DOHH2 (cell line): ENCODE data around the gene FUT4.
"Not testable (repeated sequence)": the region's sequence is repeated elsewhere in the genome, so short reads cannot be mapped to it uniquely, and the experiment has no call there.

Source experiments
- H3F3A ChIP-seq: fragments of 200-600 bp; sonication (generic), shearing (Covaris generic); 2 replicates; pipeline ENCODE4 v1.6.0; 2016; ENCODE audit warnings: antibody characterized with exemption, mild to moderate bottlenecking; ENCODE audit not compliant: control insufficient read depth, insufficient read depth
- H3K27ac ChIP-seq: fragments of 200-600 bp; sonication (generic); 2 replicates; pipeline ENCODE4 v1.5.1; 2014; ENCODE audit warnings: low read depth, mild to moderate bottlenecking, low read length, moderate library complexity
- H3K27me3 ChIP-seq: fragments of 200-600 bp; sonication (generic); 2 replicates; pipeline ENCODE4 v1.6.1; 2014; ENCODE audit warnings: mild to moderate bottlenecking, low read length, mixed read lengths; ENCODE audit not compliant: control insufficient read depth
- H3K36me3 ChIP-seq: fragments of 200-600 bp; sonication (generic); 2 replicates; pipeline ENCODE4 v1.6.1; 2014; ENCODE audit warnings: mild to moderate bottlenecking, low read length, moderate library complexity, mixed read lengths; ENCODE audit not compliant: control insufficient read depth
- H3K4me1 ChIP-seq: fragments of 200-600 bp; sonication (generic); 2 replicates; pipeline ENCODE4 v1.6.1; 2014; ENCODE audit warnings: mild to moderate bottlenecking, low read length, mixed read lengths; ENCODE audit not compliant: control insufficient read depth
- H3K4me2 ChIP-seq: fragments of 200-600 bp; sonication (generic); 2 replicates; pipeline ENCODE4 v1.6.0; 2014; ENCODE audit warnings: mild to moderate bottlenecking, low read length, moderate library complexity
- H3K4me3 ChIP-seq: fragments of 200-600 bp; sonication (generic); 2 replicates; pipeline ENCODE4 v1.5.1; 2014; ENCODE audit warnings: mild to moderate bottlenecking, low read length, mixed read lengths
- H3K79me2 ChIP-seq: fragments of 200-600 bp; sonication (generic); 2 replicates; pipeline ENCODE4 v1.6.1; 2014; ENCODE audit warnings: mild to moderate bottlenecking, low read length, mixed read lengths; ENCODE audit not compliant: control insufficient read depth
- H3K9me2 ChIP-seq: fragments of 200-600 bp; sonication (generic); replicated peaks from 2 replicates; pipeline ENCODE4 v1.6.1; 2014; ENCODE audit warnings: mild to moderate bottlenecking, low read length, mixed read lengths; ENCODE audit not compliant: control insufficient read depth
- H3K9me3 ChIP-seq: fragments of 200-600 bp; sonication (generic); 2 replicates; pipeline ENCODE4 v1.6.1; 2014; ENCODE audit warnings: antibody characterized with exemption, low read length, mixed read lengths; ENCODE audit not compliant: control insufficient read depth, insufficient read depth
- H4K20me1 ChIP-seq: fragments of 200-600 bp; sonication (generic); 2 replicates; pipeline ENCODE4 v1.6.0; 2014; ENCODE audit warnings: low read depth, mild to moderate bottlenecking, antibody characterized with exemption, low read length, moderate library complexity; ENCODE audit not compliant: control insufficient read depth, insufficient read depth
- EZH2phosphoT487 ChIP-seq: fragments of 200-600 bp; sonication (generic); IDR thresholded peaks from 2 replicates; pipeline ENCODE4 v1.6.1; 2017; ENCODE audit warnings: borderline replicate concordance, mild to moderate bottlenecking, antibody characterized with exemption, low read length, moderate library complexity, mixed read lengths
- TF ChIP-seq, protein P1 (sequence below): fragments of 200-600 bp; sonication (generic); IDR thresholded peaks from one replicate; pipeline ENCODE4 v1.5.1; 2014; ENCODE audit warnings: antibody characterized with exemption, mild to moderate bottlenecking, low read depth, low read length; ENCODE audit not compliant: poor library complexity, severe bottlenecking

The FUT4 gene

DNA sequence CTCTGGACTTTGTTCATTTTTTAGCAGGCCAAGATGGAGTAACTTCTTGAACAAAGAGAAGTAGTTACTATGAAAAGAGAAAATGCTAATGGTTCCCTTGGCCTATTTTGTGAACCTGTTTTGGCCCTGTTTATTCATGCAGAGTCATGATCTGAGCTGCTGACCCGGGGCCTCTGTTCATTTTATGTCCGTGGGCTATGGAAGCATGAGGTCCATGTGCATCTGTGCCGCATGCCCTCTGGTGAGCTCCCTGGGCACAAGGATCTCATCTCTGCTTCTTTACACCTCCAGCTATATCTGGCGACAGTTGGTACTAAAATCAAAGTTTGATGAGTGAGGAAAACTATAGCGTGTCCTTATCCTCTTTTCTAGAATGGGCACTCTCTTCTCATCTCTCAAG lies 24.5 kb downstream of the FUT4 start:
- Histone ChIP-seq H3K27me3 (no peaks in the 10 kb centered on the region), H3K27ac (no peak overlapping the region), H3K4me2 (no peak overlapping the region), H3K9me3 (no peaks in the 10 kb centered on the region), H3K4me3 (no peak overlapping the region), H3K36me3 (no peaks in the 10 kb centered on the region), H3K79me2 (no peaks in the 10 kb centered on the region), H3F3A (no peaks in the 10 kb centered on the region), H3K9me2 (no peaks in the 10 kb centered on the region), H4K20me1 (no peaks in the 10 kb centered on the region), H3K4me1 (no peaks in the 10 kb centered on the region)
- no peak for TF ChIP-seq EZH2phosphoT487
- TF ChIP-seq, protein P1, sequence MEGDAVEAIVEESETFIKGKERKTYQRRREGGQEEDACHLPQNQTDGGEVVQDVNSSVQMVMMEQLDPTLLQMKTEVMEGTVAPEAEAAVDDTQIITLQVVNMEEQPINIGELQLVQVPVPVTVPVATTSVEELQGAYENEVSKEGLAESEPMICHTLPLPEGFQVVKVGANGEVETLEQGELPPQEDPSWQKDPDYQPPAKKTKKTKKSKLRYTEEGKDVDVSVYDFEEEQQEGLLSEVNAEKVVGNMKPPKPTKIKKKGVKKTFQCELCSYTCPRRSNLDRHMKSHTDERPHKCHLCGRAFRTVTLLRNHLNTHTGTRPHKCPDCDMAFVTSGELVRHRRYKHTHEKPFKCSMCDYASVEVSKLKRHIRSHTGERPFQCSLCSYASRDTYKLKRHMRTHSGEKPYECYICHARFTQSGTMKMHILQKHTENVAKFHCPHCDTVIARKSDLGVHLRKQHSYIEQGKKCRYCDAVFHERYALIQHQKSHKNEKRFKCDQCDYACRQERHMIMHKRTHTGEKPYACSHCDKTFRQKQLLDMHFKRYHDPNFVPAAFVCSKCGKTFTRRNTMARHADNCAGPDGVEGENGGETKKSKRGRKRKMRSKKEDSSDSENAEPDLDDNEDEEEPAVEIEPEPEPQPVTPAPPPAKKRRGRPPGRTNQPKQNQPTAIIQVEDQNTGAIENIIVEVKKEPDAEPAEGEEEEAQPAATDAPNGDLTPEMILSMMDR, result no peak

DNA sequence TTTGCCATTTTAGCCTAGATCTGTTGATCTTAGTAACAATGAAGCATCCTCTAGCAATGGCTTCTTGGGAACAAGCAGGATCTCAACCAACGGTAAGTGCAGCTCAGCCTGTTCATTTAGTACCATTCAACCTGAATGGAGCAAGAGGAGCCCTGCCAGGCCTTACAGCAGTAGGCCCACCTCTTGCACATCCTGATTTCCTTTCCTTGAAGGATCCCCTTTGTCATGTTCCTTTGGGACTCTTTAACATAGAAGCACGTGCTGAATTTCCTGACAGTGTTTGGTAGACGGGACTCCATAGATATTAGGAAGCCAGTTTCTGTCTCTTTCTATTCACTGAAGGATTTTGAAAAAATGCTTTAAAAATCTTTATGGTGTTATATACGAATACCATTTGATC lies 25.0 kb downstream of the FUT4 start:
- Histone ChIP-seq H3K9me3 (no peaks in the 10 kb centered on the region), H3K4me1 (no peaks in the 10 kb centered on the region), H3K27me3 (no peaks in the 10 kb centered on the region), H3K9me2 (no peaks in the 10 kb centered on the region), H3F3A (no peaks in the 10 kb centered on the region), H3K27ac (no peak overlapping the region), H4K20me1 (no peaks in the 10 kb centered on the region), H3K4me3 (no peak overlapping the region), H3K4me2 (no peak overlapping the region), H3K36me3 (no peaks in the 10 kb centered on the region), H3K79me2 (no peaks in the 10 kb centered on the region)
- TF ChIP-seq, protein P1, result no peak
- no peak for TF ChIP-seq EZH2phosphoT487

DNA sequence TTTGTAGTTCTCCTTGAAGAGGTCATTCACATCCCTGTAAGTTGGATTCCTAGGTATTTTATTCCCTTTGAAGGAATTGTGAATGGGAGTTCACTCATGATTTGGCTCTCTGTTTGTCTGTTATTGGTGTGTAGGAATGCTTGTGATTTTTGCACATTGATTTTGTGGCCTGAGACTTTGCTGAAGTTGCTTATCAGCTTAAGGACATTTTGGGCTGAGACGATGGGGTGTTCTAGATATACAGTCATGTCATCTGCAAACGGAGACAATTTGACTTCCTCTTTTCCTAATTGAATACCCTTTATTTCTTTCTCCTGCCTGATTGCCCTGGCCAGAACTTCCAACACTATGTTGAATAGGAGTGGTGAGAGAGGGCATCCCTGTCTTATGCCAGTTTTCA lies 29.3 kb downstream of the FUT4 start:
- not testable (repeated sequence) for H3K9me2 ChIP-seq, H3F3A ChIP-seq, H3K4me1 ChIP-seq, H3K4me2 ChIP-seq, H4K20me1 ChIP-seq, H3K79me2 ChIP-seq, H3K36me3 ChIP-seq, H3K27me3 ChIP-seq, H3K4me3 ChIP-seq, H3K9me3 ChIP-seq, H3K27ac ChIP-seq

DNA sequence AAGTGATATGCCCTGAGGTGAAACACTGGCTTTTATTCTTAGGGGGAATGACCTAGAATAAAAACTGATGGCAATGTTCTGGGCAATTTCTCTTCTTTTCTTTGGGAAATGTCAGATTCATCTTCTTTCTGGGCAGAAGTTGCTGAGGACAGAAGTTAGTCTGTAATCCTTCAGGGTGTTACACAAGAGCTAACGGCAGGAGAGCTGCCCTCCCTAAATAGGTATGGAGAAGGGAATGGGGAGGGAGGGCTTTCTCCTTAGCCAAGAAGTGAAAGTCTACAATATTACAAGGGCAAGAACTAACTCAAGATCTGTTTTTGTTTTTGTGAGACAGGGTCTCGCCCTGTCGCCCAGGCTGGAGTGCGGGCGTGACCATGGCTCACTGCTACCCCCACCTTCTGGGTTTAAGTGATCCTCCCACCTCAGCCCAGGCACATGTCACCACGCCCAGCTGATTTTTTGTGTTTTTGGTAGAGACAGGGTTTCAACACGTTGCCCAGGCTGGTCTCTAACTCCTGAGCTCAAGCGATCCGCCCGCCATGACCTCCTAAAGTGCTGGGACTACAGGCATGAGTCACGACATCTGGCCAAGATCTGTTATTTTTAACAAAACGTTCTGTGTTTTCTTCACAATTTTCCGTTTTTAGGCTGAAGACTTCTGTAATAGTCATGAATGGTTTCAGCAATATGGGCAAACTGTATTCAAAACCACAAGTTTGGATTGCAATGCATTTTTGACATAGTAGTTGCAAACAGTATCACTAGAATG lies 30.7 kb downstream of the FUT4 start:
- Histone ChIP-seq H3K27me3 (peaks cover 6% of the 10 kb centered on the region), H4K20me1 (no peaks in the 10 kb centered on the region), H3K4me1 (no peaks in the 10 kb centered on the region), H3K4me3 (no peak overlapping the region), H3F3A (no peaks in the 10 kb centered on the region), H3K27ac (no peak overlapping the region), H3K79me2 (no peaks in the 10 kb centered on the region), H3K36me3 (no peaks in the 10 kb centered on the region), H3K4me2 (no peak overlapping the region), H3K9me3 (no peaks in the 10 kb centered on the region), H3K9me2 (no peaks in the 10 kb centered on the region)
- TF ChIP-seq, protein P1, result no peak
- TF ChIP-seq EZH2phosphoT487, result no peak
